NCI-H187 treated with DMSO at 0.1 percent for 48 hours (cell line): Measurements from ENCODE around the gene ENAH.
"Not testable (repeated sequence)": the region's sequence is repeated elsewhere in the genome, so short reads cannot be mapped to it uniquely, and the experiment has no call there.

Experiments used
- DNase-seq: peaks from one replicate; lab custom pipeline; 2025; lab: John Stamatoyannopoulos, UW

ENAH gene

DNA sequence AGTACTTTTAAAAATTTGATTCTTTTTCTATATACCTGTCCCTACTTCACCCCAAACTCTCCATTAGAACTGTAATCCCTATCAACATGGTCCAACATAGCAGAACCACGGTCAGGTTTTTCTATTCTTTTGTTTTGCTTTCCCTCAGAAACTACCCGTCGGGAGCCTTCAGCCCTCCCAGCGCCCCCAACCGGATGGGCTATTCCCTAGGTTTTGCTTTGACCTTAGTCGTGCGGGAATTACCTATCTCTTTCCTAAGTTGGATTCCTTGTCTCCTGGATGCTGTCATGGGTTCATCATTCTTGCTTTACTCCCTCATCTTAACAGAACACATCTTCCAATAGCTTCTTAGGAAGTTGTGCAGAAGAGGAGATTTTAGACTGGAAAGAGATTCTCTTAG lies 127.5 kb downstream of the ENAH start:
- DNase-seq = no peak

DNA sequence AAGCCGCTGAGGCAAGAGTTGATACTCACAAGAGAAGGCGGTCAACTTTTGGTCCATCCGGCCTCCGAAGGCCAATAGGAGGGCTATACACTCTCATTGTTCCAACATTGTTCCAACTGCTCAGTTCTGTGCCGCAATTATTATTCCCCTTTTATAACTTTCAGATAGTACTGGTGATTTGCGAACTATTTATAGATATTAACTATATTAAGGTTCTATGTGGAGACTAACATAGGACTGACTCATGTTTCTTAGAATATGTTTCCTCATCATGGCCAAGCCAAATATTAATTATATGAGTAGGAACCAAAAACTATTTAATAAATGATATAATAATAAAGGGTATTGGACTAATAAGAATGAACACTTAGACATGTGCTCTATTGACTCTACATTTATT lies 128.4 kb downstream of the ENAH start:
- no peak for DNase-seq

DNA sequence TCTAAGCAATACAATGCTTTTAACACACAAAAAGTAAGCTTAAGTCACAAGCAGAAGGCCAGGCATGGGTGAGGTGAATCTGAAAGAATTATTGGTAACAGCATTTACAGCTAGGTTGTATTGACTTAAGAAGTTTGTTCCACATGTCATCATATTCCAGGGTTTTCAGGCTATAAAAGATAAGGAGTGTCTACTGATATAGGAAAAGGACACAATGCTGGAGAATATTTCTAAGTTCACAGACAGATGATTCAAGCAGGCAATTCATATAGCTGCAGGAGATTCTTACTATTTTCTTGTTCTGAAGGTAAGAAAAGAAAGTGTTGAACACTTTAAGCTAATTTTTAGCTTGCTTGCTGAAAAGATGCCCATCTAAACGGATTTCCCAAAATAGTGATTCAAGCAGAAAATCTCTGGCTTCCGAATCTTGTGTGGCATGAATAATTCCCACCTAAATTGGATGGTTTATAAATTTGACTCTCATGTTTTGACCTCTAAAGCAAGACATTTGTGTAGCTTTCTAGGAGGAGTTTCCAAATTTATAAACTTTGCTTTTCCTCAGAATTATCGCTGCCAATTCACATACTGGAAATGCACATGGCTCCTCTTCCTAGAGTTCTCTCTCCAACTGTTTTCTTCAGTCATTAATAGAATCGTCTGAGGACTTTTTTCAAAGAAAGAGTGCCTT lies 129.5 kb downstream of the ENAH start:
- DNase-seq = no peak

DNA sequence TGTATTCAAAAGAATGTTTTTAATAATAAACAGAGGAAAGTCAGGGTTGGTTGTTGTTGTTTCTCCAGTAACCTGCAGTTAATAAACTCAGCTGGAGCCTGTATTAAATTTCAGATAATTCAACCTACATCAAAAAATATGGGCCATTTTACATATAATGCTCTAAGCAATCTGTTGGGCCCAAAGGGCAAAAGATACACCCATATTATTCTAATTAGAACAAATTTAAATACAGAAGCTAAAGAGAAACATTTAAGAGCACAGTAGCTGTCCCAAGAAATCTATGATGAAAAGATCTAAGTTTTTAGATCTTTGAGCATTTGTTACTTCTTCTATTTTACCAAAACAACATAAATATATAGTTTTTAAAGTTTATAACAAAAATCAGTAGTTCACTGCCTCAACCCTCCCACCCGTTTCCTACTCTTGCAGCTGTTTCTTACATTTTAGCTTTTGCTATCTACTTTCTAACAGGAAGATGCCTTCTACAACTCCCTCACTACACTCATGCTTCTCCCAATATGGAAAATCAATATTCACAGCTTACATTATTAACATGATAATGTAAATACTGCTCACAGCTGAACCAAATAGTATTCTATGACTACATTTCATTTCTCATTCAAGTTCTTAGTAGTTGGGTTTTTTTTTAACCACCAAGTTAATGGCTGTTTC lies 130.2 kb downstream of the ENAH start:
- DNase-seq = no peak

DNA sequence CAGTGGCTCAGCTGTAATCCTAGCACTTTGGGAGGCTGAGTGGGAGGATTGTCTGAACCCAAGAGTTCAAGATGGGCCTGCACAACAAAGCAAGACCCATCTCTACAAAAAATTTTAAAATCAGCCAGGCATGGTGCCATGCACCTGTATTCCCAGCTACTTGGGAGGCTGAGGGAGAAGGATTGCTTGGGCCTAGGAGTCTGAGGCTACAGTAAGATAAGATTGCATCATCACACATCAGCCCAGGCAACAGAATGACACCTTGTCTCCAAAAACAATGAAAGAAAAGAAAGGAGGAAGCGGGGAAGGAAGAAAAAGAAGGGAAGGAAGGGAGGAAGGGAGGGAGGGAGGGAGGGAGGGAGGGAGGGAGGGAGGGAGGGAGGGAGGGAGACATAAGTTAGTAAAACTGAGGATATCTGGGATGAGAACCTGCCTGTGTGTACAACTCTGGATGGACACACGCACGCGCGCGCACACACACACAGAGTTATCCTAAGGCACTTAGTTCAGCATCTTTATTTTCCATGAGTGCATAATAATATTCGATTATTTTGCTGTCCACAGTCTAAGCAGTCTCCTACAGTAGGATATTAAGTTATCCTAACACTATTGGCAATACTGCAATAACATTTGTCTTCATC lies 132.2 kb downstream of the ENAH start:
- no peak for DNase-seq

DNA sequence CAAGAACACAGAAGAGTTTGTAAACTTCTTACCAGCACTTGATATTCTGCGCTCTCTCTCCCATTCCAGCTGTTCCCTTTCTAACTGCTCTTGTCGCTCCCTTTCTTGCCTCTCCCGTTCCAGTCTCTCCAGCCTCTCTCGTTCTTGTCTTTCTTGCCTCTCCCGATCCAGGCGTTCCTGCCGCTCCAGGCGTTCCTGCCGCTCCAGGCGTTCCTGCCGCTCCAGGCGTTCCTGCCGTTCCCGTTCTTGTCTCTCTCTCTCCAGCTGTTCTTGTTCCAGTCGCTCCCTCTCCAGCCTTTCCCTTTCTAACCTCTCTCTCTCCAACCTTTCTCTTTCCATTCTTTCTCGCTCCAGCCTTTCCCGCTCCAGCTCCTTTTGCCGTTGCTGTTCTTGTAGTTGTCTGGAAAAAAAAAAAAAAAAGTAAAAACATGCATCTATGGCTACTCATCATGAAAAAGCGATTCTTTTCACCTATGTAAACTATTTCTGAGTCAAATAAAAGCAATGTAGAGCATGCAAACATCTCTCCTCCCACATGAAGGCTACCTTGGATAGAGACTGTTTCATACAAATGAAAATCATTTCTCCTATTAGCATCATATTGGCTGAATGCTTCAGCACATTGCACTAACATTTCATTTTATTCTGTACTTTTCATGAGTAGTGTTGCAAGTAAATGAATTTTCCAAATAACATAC lies 133.6 kb downstream of the ENAH start:
- no peak for DNase-seq

DNA sequence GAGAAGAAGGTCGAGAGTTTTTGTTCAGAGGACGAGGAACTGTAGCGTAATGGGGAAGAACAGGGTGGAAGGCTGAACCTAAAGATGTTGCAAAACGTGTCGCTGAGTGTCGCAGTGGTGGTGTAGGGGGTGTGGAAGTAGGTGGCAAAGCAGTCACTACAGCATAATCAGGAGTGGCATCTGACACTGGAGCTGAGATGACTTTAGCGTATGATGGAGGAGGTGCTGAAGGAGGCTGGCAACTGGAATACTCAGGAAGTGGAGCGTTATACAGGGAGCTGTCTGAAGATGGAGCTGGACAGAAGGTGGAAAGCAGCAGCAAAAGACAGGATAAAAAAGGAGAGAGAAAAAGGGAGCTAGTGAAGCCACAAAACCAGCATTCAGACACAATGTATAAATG lies 135.2 kb downstream of the ENAH start:
- DNase-seq = no peak

DNA sequence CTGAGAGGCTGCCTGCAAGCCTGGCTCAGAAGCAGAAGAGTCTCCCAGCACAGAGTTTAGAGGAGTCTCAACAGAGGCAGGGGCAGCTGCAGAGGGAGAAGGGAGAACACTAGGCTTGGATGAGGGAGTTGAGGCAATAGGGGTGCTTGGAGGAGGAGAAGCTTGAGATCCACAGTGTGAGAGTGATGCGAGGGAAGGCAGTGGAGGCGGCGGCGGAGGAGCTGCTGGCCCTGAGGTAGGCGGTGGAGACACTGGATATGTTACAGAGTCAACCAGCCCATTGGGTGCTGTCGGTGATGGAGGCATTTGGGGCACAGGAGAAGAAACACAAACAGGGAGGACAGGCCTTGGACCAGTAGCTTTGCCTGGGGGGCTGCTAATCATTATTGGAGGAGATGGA lies 135.7 kb downstream of the ENAH start:
- no peak for DNase-seq

DNA sequence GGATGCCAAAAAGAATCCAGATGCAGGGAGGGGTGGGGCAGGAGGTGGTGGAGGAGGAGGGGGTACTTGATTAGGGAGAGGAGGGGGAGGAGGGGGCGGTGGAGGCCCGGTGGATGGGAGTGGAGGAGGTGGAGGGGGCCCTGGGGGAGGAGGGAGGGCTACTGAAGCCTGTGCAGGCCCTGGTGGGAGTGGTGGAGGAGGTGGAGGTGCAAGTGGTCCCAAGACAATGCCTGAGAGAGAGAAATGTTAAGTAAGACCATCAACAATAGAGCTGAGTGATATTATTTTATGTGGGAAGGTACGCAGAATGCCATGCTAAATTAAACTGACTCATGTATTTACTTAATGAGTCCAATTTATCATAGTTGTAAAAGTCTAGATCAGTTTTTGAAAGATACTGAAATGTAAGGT lies 138.2 kb downstream of the ENAH start:
- no peak for DNase-seq

DNA sequence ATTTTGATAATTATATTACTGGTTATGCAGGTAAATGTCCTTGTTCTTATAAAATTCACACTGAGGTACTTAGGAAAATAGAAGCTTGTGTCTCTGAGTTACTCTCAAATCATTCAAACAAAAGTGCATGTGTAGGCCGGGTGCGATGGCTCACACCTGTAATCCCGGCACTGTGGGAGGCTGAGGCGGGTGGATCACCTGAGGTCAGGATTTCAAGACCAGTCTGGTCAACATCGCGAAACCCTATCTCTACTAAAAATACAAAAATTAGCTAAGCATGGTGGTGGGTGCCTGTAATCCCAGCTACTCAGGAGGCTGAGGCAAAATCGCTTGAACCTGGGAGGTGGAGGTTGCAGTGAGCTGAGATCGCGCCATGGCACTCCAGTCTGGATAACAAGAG lies 139.3 kb downstream of the ENAH start:
- not testable (repeated sequence) for DNase-seq

DNA sequence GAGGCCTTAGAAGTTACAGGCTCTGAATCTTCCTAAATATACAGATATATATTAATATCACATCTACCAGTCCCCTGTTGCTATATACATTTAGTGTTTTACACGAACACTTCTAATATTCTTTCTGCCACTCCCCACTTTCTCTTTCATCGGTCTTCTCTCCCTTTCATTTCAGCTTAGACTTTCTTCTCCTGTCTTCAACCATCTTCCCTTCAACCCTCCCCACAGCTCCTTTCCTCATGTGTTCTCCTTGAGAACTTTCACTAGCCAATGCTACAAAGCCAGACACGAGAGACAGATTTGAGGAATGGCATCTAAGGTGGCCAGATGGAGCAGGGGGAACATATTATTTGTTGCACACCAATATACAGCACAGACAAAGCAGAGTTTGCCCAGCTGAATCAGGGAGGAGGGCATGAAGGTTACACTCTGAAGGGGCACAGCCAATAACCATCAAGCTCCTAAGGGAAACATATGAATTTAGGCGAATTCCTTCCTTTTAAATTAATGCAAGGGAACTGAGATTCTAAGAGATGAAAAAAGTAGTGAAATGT lies 141.0 kb downstream of the ENAH start:
- DNase-seq = no peak

DNA sequence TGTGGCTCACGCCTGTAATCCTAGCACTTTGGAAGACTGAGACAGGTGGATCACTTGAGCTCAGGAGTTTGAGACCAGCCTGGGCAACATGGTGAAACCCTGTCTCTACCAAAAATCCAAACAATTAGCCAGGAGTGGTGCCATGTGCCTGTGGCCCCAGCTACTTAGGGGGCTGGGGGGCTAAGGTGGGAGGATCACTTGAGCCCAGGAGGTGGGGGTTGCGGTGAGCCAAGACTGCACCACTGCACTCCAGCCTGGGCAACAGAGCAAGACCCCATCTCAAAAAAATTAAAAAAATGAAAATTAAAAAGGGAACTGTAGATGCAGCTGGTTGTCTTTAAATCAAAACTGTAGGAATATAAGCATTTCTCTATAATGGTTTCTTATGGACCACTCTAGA lies 142.2 kb downstream of the ENAH start:
- DNase-seq = not testable (repeated sequence)

DNA sequence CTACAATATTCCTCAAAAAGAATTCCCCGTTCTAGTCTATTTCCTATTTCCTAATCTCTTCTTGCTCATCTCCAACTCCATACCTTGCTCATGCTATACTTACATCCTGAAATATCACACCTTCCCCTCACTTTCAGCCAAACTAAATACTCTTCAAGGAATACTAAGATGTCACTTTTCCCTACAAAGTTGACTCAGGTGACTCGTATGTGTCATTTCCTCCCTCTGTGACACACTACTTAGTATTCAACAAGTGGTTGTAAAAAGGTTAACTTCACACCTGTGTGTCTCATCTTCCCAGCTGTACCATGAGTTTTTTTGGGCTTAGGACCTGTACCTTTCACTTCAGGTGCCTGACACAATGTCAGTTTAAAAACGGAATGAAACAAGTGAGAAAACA lies 143.2 kb downstream of the ENAH start:
- DNase-seq = no peak

DNA sequence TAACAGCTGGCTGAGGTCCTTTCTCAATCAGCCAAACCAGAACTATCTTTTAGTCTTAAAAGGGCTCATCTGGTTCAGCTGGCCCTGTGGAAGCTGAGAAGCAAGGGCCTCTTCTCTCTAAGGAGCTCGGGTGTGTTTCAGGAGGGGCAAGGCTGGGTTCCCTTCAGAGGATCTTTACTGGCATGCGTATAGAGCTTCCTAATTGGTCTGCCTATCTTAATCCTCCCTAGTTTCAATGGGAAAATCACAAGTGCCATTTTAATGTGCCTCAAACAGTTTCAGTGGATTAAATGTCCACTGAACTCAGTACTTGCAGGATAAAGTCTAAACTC lies 143.6 kb downstream of the ENAH start:
- DNase-seq = no peak

DNA sequence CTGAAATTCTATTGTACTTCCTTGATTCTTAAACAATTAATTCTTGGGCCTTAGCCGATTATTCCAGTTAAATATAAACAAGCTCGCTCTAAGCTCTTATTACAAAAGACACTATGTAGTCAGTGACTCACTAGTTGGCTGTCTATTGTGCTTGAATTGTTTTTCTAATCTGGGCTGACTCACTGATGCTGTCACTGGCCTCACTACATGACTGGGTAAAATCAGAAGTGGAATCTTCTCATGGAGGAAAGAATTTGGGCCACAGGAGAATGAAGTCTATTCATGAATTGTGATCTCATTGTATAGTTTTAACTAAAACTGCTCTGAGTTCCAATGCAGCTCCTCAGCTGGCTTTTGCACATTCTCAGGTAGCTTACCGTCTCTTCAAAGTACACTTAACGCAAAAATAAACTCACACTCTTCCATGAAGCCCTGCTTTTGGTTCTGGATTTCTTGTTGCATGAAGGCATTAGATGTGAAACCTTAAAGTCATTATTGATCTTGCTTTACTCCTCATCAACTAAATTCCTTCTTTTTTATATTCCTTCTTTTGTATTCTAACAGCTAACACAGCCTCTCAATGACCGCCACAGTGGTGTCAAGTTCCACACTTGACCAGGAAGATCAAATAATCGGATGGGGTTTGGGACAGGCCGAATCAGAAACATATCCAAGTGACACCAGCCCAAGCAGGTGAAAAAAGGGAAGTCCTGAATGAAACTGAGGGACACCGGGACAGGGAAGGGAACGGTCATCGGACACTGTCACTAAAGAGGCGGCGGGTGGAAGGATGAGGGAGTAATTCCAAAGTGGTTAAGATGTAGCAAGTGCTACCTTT lies 144.2 kb downstream of the ENAH start:
- no peak for DNase-seq

DNA sequence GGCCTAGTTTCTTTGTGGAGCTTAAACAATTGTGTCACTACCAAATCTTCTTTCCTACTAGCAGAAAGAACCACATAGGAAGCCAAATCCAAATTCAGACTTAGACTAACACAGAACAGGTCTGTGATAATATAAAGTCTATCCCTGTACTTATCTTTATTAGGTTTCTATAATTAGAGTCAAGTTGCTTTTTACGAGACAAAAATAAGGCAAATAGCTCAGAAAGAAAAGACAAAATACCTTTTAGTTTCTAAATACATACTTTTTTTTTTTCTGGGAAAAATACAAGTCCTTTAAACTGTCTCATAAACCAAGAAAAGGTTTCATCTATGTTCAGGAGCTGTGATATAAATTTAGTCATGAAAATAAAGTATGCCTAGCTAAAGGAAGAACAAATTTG lies 146.2 kb downstream of the ENAH start:
- no peak for DNase-seq

DNA sequence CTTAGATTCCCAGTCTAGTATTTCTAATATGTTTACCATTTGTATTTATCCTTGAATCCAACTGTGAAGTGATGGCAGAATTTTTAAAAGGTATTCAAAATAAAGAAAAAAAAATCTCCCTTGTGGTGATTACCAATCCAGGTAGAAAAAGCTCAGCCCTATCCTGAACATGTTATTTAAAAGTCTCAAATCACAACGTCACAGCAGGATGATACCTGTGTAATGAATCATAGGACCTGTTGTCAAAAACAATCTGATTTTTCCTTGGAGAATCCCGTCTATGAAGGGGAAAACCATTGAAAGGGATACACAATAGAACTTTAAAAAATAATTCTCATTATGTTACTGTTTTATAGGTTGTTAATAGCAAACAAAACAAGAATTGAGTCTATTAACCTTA lies 148.1 kb downstream of the ENAH start:
- DNase-seq = no peak

DNA sequence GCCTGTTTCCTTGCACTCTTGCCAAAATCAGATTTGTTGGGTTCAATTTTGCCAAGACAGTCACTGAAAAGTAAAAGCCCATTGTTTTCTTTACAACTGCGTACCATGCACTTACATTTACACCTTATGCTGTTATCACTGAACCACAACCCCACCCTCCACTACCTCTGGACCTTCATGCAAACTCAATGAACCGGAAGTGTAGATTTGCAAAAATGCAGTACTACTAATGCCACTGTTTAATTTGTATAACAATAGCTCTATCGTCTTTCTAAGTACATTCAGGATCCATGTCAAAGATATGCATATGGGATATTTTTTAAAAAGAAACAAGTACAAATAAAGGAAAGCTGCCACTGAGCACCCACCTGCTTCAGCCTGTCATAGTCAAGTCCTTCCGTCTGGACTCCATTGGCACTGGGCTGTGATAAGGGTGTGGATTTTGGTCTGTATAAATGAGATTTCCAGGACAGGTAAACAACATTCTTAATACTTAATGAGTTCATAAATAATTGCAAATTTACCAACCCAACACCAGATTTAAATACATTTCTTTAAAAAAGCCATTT lies 152.2 kb downstream of the ENAH start:
- no peak for DNase-seq

DNA sequence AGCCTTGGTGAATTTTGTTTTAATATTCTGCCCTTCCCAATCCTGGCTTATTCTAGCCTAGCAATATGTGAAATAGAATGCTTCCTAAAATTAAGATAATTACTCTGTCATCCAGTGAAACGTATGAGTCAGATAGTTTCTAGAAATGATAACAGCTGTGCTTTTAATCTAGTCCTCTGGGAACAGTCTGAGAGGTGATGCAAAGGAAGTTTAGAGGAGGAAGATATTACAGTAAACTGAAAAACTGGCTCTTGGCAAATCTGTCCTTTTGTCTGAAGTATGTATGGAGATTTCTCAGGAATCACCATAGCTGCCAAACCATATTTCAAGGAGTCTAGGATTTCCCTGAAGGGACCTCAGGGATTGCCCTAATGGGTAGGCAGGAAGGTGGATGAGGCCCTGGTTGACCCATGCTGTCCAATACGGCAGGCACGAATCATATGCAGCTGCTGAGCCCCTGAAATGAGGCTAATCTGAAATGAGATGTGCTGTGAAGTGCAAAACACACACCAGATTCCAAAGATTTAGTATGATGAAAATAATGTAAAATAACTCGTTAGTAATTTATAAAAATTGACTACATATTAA lies 154.3 kb downstream of the ENAH start:
- no peak for DNase-seq

DNA sequence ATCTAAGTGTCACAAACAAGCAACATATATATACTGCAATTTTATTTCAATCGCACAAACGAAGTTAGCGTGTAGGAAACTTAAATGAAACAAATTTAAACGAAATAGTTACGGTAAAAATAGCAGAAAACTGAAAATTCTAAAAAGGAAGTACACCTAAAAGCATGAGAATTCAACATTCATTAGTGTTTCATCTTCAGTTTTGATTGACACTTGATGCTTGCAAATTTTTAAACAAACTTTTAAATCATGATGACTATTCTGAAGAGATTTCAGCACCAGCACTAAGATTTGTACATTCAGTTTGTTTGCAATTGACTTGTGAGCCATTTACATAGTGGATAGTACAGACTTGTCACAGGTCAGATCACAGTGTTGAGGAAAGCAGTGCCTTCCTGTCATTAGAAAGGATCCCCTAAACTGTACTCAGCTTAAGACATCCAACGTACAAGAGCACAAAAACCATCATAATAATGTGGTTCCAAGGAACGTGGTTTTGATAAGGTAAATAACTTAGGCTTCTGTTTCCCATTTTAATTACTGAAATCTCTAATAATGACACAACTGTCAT lies 158.0 kb downstream of the ENAH start:
- no peak for DNase-seq
